DMS 273 (cell line): ENCODE data around the gene KCNN2.

ENCODE experiments used
- DNase-seq: peaks from one replicate; lab custom pipeline; 2025; ENCODE audit not compliant: unreplicated experiment; lab: John Stamatoyannopoulos, UW

KCNN2 gene

GRCh38 chr5:114500756-114501155 is 138.9 kb downstream of the KCNN2 start:
- no peak for DNase-seq

GRCh38 chr5:114504560-114504959 is 142.7 kb downstream of the KCNN2 start:
- DNase-seq = no peak

GRCh38 chr5:114524221-114524620 is 162.4 kb downstream of the KCNN2 start:
- no peak for DNase-seq

GRCh38 chr5:114544561-114544960 is 182.7 kb downstream of the KCNN2 start:
- DNase-seq = no peak
